RKO (cell line): Measurements from ENCODE around the gene EHF.
A peak's percentile ranks its signal among the peaks of the same experiment; 100 is the strongest.

Experiments used
- DNase-seq: peaks from one replicate; pipeline ENCODE4 v3.0.0-alpha.2; 2016; ENCODE audit warnings: low spot score

EHF gene

GRCh38 chr11:34644669-34645406 lies 23.9 kb downstream of the EHF start:
- no peak for DNase-seq

GRCh38 chr11:34646431-34646830 lies 25.5 kb downstream of the EHF start:
- DNase-seq = no peak

GRCh38 chr11:34647131-34647530 lies 26.2 kb downstream of the EHF start:
- DNase-seq = no peak

GRCh38 chr11:34647532-34647931 lies 26.6 kb downstream of the EHF start:
- DNase-seq = no peak

GRCh38 chr11:34648036-34648435 lies 27.1 kb downstream of the EHF start:
- no peak for DNase-seq

GRCh38 chr11:34649597-34649996 lies 28.7 kb downstream of the EHF start:
- DNase-seq = no peak

- no peak for DNase-seq
Observed at GRCh38 chr11:34650528-34650927, 29.6 kb downstream of the EHF start.

GRCh38 chr11:34651551-34651950 lies 30.7 kb downstream of the EHF start:
- DNase-seq = no peak

GRCh38 chr11:34652191-34652973 lies 31.5 kb downstream of the EHF start:
- no peak for DNase-seq

GRCh38 chr11:34653031-34653430 lies 32.1 kb downstream of the EHF start:
- no peak for DNase-seq

- peak; percentile 47 for DNase-seq
Observed at GRCh38 chr11:34653851-34654482, 33.1 kb downstream of the EHF start.

- peak; percentile 46 for DNase-seq
Observed at GRCh38 chr11:34654483-34655334, 33.8 kb downstream of the EHF start.

- DNase-seq = peak; percentile 64
Observed at GRCh38 chr11:34655335-34656008, 34.6 kb downstream of the EHF start.

GRCh38 chr11:34656062-34656720 lies 35.3 kb downstream of the EHF start:
- DNase-seq = no peak

GRCh38 chr11:34658071-34659015 lies 37.5 kb downstream of the EHF start:
- DNase-seq = no peak

- DNase-seq = no peak
Observed at GRCh38 chr11:34659096-34659733, 38.3 kb downstream of the EHF start.

- DNase-seq = no peak
Observed at GRCh38 chr11:34665077-34665835, 44.4 kb downstream of the EHF start.

GRCh38 chr11:34667810-34668582 lies 47.1 kb downstream of the EHF start:
- no peak for DNase-seq
